WTC11 (cell line): Measurements from ENCODE around the gene TTLL5. TPM values are rescaled to one million over a fixed set of nuclear protein-coding genes. Genes with fewer than 3 reads are reported as not detected.

Experiments used
- ATAC-seq: fragments of 200-7000 bp; cut with Tn5 transposase; 2 replicates; pipeline ENCODE4 v1.10.0; 2021; ENCODE audit warnings: mild to moderate bottlenecking, moderate library complexity
- CTCF ChIA-PET: fragments of 300-600 bp; sonication (Branson Sonifier 250); formaldehyde crosslinking; loops from one replicate; lab custom pipeline; 2021; ENCODE audit warnings: antibody characterized with exemption; lab: Charles Lee
- POLR2A ChIA-PET: fragments of 350-600 bp; sonication (Branson Sonifier 250); formaldehyde crosslinking; loops from one replicate; lab custom pipeline; 2021; ENCODE audit warnings: antibody characterized with exemption; lab: Charles Lee
- DNase-seq: peaks from one replicate; pipeline ENCODE4 v3.0.0; 2021; ENCODE audit warnings: low spot score
- H3K27ac Mint-ChIP-seq: 2 replicates; pipeline ENCODE4 v1.8.0; 2021; ENCODE audit warnings: mixed read lengths
- H3K27me3 Mint-ChIP-seq: 2 replicates; pipeline ENCODE4 v1.8.0; 2021; ENCODE audit warnings: low read depth, mild to moderate bottlenecking, moderate library complexity, mixed read lengths
- H3K36me3 Mint-ChIP-seq: 2 replicates; pipeline ENCODE4 v1.8.0; 2021; ENCODE audit warnings: mixed read lengths
- H3K4me1 Mint-ChIP-seq: 2 replicates; pipeline ENCODE4 v1.8.0; 2022; ENCODE audit warnings: mixed read lengths
- H3K4me3 Mint-ChIP-seq: 2 replicates; pipeline ENCODE4 v1.8.0; 2021; ENCODE audit warnings: mild to moderate bottlenecking, moderate library complexity, mixed read lengths
- H3K9me3 Mint-ChIP-seq: 2 replicates; pipeline ENCODE4 v1.8.0; 2021; ENCODE audit warnings: mixed read lengths
- CREM ChIP-seq: sonication (generic); formaldehyde crosslinking; IDR thresholded peaks from 2 replicates; pipeline ENCODE4 v1.8.1; 2022; ENCODE audit warnings: mild to moderate bottlenecking, missing genetic modification reagents, moderate library complexity
- NR3C1 ChIP-seq: sonication (generic); formaldehyde crosslinking; conservative IDR thresholded peaks from 2 replicates; pipeline ENCODE4 v1.8.1; 2023; ENCODE audit warnings: low read depth, mild to moderate bottlenecking, missing genetic modification reagents
- TEAD1 ChIP-seq: sonication (generic); formaldehyde crosslinking; IDR thresholded peaks from 2 replicates; pipeline ENCODE4 v1.8.0; 2022; ENCODE audit warnings: mild to moderate bottlenecking, missing genetic modification reagents
- ZNF219 ChIP-seq: sonication (generic); formaldehyde crosslinking; IDR thresholded peaks from 2 replicates; pipeline ENCODE4 v1.8.0; 2023; ENCODE audit warnings: missing genetic modification reagents, mild to moderate bottlenecking, borderline replicate concordance
- ZNF423 ChIP-seq: fragments of 250-450 bp; sonication (Bioruptor Pico); IDR thresholded peaks from 2 replicates; pipeline ENCODE4 v2.1.2; 2022; ENCODE audit warnings: mild to moderate bottlenecking, moderate library complexity
- total RNA-seq: library from RNA; stranded (reverse); gene quantifications from 3 replicates; pipeline ENCODE4 v1.2.3, GENCODE V29; 2021
- TF ChIP-seq, protein P1 (sequence below): fragments of 250-450 bp; sonication (Bioruptor Pico); conservative IDR thresholded peaks from 2 replicates; pipeline ENCODE4 v1.9.0; 2021; ENCODE audit warnings: mild to moderate bottlenecking
- TF ChIP-seq, protein P2 (sequence below): sonication (generic); formaldehyde crosslinking; IDR thresholded peaks from 2 replicates; pipeline ENCODE4 v1.8.1; 2023; ENCODE audit warnings: mild to moderate bottlenecking, missing genetic modification reagents, borderline replicate concordance
- TF ChIP-seq, protein P3 (sequence below): sonication (generic); formaldehyde crosslinking; IDR thresholded peaks from 2 replicates; pipeline ENCODE4 v1.8.1; 2023; ENCODE audit warnings: mild to moderate bottlenecking, missing genetic modification reagents
- TF ChIP-seq, protein P4 (sequence below): fragments of 250-450 bp; sonication (Bioruptor Pico); IDR thresholded peaks from 2 replicates; pipeline ENCODE4 v1.8.0; 2021; ENCODE audit warnings: mild to moderate bottlenecking
- TF ChIP-seq, protein P5 (sequence below): fragments of 250-450 bp; sonication (Bioruptor Pico); IDR thresholded peaks from 2 replicates; pipeline ENCODE4 v1.9.0; 2021; ENCODE audit warnings: mild to moderate bottlenecking
- TF ChIP-seq, protein P6 (sequence below): sonication (generic); formaldehyde crosslinking; IDR thresholded peaks from 2 replicates; pipeline ENCODE4 v1.8.1; 2022; ENCODE audit warnings: low read depth, mild to moderate bottlenecking, moderate library complexity, missing genetic modification reagents, borderline replicate concordance
- TF ChIP-seq, protein P7 (sequence below): fragments of 250-450 bp; sonication (Bioruptor Pico); IDR thresholded peaks from 2 replicates; pipeline ENCODE4 v2.1.2; 2022; ENCODE audit warnings: mild to moderate bottlenecking, moderate library complexity
- TF ChIP-seq, protein P8 (sequence below): sonication (generic); formaldehyde crosslinking; conservative IDR thresholded peaks from 2 replicates; pipeline ENCODE4 v1.8.1; 2023; ENCODE audit warnings: mild to moderate bottlenecking, low read depth, missing genetic modification reagents, moderate library complexity
- TF ChIP-seq, protein P9 (sequence below): sonication (generic); formaldehyde crosslinking; conservative IDR thresholded peaks from 2 replicates; pipeline ENCODE4 v1.8.1; 2022; ENCODE audit warnings: mild to moderate bottlenecking, missing genetic modification reagents
- TF ChIP-seq, protein P10 (sequence below): sonication (generic); formaldehyde crosslinking; IDR thresholded peaks from 2 replicates; pipeline ENCODE4 v1.8.1; 2022; ENCODE audit warnings: mild to moderate bottlenecking, missing genetic modification reagents, moderate library complexity, borderline replicate concordance

Gene TTLL5
- total RNA-seq, 1 experiment from 2014 or later, result 39.6 TPM

DNA sequence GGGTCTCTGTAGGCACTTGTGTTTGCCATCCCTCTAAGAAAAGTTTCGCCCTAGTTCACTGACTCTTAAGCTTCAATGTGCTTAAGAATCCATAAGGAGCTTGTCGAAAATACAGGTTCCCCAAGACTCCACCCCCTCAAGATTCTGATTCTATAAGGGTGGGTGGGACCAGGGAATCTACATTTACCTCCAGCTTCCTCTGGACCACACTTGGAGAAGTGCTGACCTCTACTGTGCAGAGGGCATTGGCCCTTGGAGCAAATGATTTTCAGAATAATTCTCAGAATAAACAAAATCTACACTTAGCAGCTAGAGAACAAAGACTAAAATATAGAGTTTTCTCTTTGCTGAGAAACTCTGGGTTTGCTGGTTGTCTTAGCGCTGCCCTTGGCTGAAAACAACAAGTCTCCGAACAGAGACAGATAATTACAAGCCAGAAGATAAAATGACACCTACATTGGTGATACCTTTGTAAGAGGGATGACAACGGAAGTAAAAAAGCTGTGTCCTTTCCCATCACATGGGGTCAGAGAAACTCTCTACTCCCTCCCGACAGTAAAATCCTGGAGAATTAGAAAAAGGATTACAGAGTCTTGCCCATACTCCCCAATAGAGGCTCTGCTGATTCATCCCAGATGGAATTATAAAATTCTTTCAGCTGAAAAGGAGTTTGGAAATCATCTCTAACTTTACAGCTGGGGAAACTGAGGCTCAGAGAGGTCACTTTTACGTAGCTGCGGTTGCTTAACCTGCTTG, 316.0 kb downstream of the TTLL5 start (continued):
- TF ChIP-seq, protein P1, sequence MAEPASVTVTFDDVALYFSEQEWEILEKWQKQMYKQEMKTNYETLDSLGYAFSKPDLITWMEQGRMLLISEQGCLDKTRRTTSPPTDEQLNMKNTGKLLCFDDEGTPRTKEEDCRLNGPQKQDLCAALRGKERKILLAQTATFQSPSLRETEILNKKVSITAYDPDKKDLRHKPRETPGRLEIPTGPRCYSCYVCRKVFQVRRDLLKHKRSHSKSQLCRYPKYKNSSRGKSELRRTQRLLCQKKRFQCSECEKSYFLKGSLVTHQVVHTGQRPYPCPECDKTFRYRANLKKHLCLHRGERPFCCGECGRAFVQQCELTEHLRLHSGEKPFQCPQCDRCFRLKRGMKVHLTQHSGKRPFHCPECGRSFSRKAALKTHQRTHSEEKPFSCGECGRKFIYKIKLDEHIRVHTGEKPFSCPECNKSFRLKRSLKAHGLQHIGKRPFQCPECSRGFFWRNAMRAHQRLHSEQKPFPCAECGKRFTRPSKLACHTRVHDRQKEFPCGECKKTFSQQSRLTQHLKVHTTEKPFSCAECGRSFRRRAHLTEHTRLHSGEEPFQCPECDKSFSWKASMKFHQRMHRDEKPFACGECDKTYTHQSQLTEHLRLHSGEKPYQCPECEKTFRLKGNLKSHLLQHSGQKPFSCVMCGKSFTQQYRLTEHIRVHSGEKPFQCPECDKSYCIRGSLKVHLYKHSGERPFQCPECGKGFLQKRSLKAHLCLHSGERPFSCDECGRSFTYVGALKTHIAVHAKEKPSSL, result no peak
- TF ChIP-seq CREM (CRISPR knock-in tag) (no peak), NR3C1 (no peak)
- TF ChIP-seq, all 79 proteins: peak for 0

DNA sequence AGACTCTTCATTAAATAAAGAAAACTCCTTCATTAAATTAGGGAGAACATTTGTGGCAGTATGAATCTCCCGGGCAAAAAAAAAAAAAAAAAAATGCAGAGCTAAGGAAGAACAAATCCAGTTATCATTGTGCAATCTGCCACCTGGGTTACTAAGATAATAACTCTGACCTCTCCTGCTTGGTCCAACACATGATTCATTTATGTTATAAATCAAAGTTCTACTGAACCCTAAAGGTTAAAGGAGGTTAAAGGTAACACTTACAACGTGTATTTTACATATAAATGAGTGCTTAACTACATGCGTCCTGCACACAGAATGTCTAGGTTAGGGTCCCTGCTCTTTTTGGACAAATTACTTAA, 316.5 kb downstream of the TTLL5 start:
- DNase-seq (no peak), ATAC-seq (no peak)
- TF ChIP-seq, protein P2, sequence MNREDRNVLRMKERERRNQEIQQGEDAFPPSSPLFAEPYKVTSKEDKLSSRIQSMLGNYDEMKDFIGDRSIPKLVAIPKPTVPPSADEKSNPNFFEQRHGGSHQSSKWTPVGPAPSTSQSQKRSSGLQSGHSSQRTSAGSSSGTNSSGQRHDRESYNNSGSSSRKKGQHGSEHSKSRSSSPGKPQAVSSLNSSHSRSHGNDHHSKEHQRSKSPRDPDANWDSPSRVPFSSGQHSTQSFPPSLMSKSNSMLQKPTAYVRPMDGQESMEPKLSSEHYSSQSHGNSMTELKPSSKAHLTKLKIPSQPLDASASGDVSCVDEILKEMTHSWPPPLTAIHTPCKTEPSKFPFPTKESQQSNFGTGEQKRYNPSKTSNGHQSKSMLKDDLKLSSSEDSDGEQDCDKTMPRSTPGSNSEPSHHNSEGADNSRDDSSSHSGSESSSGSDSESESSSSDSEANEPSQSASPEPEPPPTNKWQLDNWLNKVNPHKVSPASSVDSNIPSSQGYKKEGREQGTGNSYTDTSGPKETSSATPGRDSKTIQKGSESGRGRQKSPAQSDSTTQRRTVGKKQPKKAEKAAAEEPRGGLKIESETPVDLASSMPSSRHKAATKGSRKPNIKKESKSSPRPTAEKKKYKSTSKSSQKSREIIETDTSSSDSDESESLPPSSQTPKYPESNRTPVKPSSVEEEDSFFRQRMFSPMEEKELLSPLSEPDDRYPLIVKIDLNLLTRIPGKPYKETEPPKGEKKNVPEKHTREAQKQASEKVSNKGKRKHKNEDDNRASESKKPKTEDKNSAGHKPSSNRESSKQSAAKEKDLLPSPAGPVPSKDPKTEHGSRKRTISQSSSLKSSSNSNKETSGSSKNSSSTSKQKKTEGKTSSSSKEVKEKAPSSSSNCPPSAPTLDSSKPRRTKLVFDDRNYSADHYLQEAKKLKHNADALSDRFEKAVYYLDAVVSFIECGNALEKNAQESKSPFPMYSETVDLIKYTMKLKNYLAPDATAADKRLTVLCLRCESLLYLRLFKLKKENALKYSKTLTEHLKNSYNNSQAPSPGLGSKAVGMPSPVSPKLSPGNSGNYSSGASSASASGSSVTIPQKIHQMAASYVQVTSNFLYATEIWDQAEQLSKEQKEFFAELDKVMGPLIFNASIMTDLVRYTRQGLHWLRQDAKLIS (CRISPR knock-in tag), result no peak
- TF ChIP-seq, protein P3, sequence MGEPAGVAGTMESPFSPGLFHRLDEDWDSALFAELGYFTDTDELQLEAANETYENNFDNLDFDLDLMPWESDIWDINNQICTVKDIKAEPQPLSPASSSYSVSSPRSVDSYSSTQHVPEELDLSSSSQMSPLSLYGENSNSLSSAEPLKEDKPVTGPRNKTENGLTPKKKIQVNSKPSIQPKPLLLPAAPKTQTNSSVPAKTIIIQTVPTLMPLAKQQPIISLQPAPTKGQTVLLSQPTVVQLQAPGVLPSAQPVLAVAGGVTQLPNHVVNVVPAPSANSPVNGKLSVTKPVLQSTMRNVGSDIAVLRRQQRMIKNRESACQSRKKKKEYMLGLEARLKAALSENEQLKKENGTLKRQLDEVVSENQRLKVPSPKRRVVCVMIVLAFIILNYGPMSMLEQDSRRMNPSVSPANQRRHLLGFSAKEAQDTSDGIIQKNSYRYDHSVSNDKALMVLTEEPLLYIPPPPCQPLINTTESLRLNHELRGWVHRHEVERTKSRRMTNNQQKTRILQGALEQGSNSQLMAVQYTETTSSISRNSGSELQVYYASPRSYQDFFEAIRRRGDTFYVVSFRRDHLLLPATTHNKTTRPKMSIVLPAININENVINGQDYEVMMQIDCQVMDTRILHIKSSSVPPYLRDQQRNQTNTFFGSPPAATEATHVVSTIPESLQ (CRISPR knock-in tag), result no peak
- TF ChIP-seq, protein P4, sequence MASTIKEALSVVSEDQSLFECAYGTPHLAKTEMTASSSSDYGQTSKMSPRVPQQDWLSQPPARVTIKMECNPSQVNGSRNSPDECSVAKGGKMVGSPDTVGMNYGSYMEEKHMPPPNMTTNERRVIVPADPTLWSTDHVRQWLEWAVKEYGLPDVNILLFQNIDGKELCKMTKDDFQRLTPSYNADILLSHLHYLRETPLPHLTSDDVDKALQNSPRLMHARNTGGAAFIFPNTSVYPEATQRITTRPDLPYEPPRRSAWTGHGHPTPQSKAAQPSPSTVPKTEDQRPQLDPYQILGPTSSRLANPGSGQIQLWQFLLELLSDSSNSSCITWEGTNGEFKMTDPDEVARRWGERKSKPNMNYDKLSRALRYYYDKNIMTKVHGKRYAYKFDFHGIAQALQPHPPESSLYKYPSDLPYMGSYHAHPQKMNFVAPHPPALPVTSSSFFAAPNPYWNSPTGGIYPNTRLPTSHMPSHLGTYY, result no peak
- TF ChIP-seq, protein P5, sequence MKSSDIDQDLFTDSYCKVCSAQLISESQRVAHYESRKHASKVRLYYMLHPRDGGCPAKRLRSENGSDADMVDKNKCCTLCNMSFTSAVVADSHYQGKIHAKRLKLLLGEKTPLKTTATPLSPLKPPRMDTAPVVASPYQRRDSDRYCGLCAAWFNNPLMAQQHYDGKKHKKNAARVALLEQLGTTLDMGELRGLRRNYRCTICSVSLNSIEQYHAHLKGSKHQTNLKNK, result no peak
- no peak for TF ChIP-seq TEAD1 (CRISPR knock-in tag)
- TF ChIP-seq, protein P6, sequence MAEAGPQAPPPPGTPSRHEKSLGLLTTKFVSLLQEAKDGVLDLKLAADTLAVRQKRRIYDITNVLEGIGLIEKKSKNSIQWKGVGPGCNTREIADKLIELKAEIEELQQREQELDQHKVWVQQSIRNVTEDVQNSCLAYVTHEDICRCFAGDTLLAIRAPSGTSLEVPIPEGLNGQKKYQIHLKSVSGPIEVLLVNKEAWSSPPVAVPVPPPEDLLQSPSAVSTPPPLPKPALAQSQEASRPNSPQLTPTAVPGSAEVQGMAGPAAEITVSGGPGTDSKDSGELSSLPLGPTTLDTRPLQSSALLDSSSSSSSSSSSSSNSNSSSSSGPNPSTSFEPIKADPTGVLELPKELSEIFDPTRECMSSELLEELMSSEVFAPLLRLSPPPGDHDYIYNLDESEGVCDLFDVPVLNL (CRISPR knock-in tag), result no peak
- TF ChIP-seq, protein P7, sequence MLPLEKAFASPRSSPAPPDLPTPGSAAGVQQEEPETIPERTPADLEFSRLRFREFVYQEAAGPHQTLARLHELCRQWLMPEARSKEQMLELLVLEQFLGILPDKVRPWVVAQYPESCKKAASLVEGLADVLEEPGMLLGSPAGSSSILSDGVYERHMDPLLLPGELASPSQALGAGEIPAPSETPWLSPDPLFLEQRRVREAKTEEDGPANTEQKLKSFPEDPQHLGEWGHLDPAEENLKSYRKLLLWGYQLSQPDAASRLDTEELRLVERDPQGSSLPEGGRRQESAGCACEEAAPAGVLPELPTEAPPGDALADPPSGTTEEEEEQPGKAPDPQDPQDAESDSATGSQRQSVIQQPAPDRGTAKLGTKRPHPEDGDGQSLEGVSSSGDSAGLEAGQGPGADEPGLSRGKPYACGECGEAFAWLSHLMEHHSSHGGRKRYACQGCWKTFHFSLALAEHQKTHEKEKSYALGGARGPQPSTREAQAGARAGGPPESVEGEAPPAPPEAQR (CRISPR knock-in tag), result no peak
- TF ChIP-seq, protein P8, sequence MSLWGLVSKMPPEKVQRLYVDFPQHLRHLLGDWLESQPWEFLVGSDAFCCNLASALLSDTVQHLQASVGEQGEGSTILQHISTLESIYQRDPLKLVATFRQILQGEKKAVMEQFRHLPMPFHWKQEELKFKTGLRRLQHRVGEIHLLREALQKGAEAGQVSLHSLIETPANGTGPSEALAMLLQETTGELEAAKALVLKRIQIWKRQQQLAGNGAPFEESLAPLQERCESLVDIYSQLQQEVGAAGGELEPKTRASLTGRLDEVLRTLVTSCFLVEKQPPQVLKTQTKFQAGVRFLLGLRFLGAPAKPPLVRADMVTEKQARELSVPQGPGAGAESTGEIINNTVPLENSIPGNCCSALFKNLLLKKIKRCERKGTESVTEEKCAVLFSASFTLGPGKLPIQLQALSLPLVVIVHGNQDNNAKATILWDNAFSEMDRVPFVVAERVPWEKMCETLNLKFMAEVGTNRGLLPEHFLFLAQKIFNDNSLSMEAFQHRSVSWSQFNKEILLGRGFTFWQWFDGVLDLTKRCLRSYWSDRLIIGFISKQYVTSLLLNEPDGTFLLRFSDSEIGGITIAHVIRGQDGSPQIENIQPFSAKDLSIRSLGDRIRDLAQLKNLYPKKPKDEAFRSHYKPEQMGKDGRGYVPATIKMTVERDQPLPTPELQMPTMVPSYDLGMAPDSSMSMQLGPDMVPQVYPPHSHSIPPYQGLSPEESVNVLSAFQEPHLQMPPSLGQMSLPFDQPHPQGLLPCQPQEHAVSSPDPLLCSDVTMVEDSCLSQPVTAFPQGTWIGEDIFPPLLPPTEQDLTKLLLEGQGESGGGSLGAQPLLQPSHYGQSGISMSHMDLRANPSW (CRISPR knock-in tag), result no peak
- TF ChIP-seq, protein P9, sequence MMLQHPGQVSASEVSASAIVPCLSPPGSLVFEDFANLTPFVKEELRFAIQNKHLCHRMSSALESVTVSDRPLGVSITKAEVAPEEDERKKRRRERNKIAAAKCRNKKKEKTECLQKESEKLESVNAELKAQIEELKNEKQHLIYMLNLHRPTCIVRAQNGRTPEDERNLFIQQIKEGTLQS, result no peak
- TF ChIP-seq, protein P10, sequence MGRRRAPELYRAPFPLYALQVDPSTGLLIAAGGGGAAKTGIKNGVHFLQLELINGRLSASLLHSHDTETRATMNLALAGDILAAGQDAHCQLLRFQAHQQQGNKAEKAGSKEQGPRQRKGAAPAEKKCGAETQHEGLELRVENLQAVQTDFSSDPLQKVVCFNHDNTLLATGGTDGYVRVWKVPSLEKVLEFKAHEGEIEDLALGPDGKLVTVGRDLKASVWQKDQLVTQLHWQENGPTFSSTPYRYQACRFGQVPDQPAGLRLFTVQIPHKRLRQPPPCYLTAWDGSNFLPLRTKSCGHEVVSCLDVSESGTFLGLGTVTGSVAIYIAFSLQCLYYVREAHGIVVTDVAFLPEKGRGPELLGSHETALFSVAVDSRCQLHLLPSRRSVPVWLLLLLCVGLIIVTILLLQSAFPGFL (CRISPR knock-in tag), result no peak
- no peak for TF ChIP-seq ZNF423 (CRISPR knock-in tag)
- TF ChIP-seq NR3C1, result no peak
- no peak for TF ChIP-seq ZNF219
- Mint-ChIP-seq H3K36me3 (no peaks in the 10 kb centered on the region), H3K27me3 (peaks cover 11% of the 10 kb centered on the region), H3K9me3 (no peaks in the 10 kb centered on the region), H3K27ac (no peak overlapping the region), H3K4me3 (no peak overlapping the region), H3K4me1 (peaks cover 46% of the 10 kb centered on the region)
- ChIA-PET CTCF (interaction anchor here (1.7 to 10.6 kb wide), 6 partner anchors 60 to 417 kb away, joined by 4 to 307 read pairs (median 13); no protein-coding TSS in a partner anchor), POLR2A (no interaction called here)
